A673 (cell line): ENCODE results near the gene B4GALNT3. TPM values are rescaled to one million over a fixed set of nuclear protein-coding genes. Genes with fewer than 3 reads are reported as not detected.

Experiments used
- BruUV-seq: library from RNA; stranded (reverse); fragments of 400-500 nt; replicated peaks from 2 replicates; lab custom pipeline; 2021; lab: Mats Ljungman, UMichigan
- CTCF ChIA-PET: fragments of 300-600 bp; sonication (Branson Sonifier 250); formaldehyde crosslinking; loops from one replicate; lab custom pipeline; 2022; ENCODE audit warnings: antibody characterized with exemption; lab: Charles Lee
- POLR2A ChIA-PET: fragments of 300-600 bp; sonication (Branson Sonifier 250); formaldehyde crosslinking; loops from one replicate; lab custom pipeline; 2022; ENCODE audit warnings: antibody characterized with exemption; ENCODE audit not compliant: low non-redundant PET; lab: Charles Lee
- DNase-seq: peaks from one replicate; pipeline ENCODE4 v3.0.0-alpha.2; 2015; ENCODE audit warnings: low spot score
- H3K27ac ChIP-seq: fragments of 200-600 bp; sonication (generic); 2 replicates; pipeline ENCODE4 v1.5.1; 2016; ENCODE audit warnings: mixed run types, low read depth, mild to moderate bottlenecking, mixed read lengths, antibody characterized with exemption, low read length; ENCODE audit not compliant: poor library complexity, severe bottlenecking
- H3K27me3 ChIP-seq: fragments of 200-600 bp; sonication (generic); replicated peaks from 2 replicates; pipeline ENCODE4 v1.6.1; 2017; ENCODE audit warnings: mixed run types, low read depth, mild to moderate bottlenecking, mixed read lengths, antibody characterized with exemption, low read length; ENCODE audit not compliant: insufficient read depth, poor library complexity
- H3K36me3 ChIP-seq: fragments of 200-600 bp; sonication (generic); 2 replicates; pipeline ENCODE4 v1.6.1; 2016; ENCODE audit warnings: mixed run types, mild to moderate bottlenecking, mixed read lengths, antibody characterized with exemption, low read length; ENCODE audit not compliant: insufficient read depth, poor library complexity, severe bottlenecking
- H3K4me1 ChIP-seq: fragments of 200-600 bp; sonication (generic); 2 replicates; pipeline ENCODE4 v1.6.1; 2017; ENCODE audit warnings: mixed run types, mild to moderate bottlenecking, mixed read lengths, antibody characterized with exemption, low read length; ENCODE audit not compliant: insufficient read depth, poor library complexity, severe bottlenecking
- H3K4me3 ChIP-seq: fragments of 200-600 bp; sonication (generic); 2 replicates; pipeline ENCODE4 v1.5.1; 2016; ENCODE audit warnings: low read depth, mixed run types, mild to moderate bottlenecking, mixed read lengths, low read length; ENCODE audit not compliant: poor library complexity, severe bottlenecking
- H3K9me3 ChIP-seq: fragments of 200-600 bp; sonication (generic); 2 replicates; pipeline ENCODE4 v1.6.1; 2016; ENCODE audit warnings: mixed run types, low read depth, mild to moderate bottlenecking, mixed read lengths, antibody characterized with exemption, low read length; ENCODE audit not compliant: poor library complexity, severe bottlenecking
- CTCF ChIP-seq: fragments of 300-800, 200-600 bp; sonication (generic); conservative IDR thresholded peaks from 2 replicates; pipeline ENCODE4 v1.5.1; 2017; ENCODE audit warnings: low read depth, mild to moderate bottlenecking, antibody characterized with exemption, low read length, moderate library complexity, mixed read lengths
- EZH2 ChIP-seq: fragments of 200-600 bp; sonication (generic); IDR thresholded peaks from 2 replicates; pipeline ENCODE4 v1.6.1; 2017; ENCODE audit warnings: borderline replicate concordance, low read depth, mild to moderate bottlenecking, mixed read lengths, antibody characterized with exemption, low read length; ENCODE audit not compliant: poor library complexity, severe bottlenecking
- intact Hi-C: fragments of 100-400 bp; cut with micrococcal nuclease; formaldehyde crosslinking; loops from one replicate; pipeline ENCODE4 v1.10.0; 2022; ENCODE audit not compliant: unreplicated experiment
- total RNA-seq: library from RNA; stranded (reverse); gene quantifications from 2 replicates; pipeline ENCODE4 v1.2.3, GENCODE V29; 2021

B4GALNT3 gene
- total RNA-seq, 1 experiment from 2014 or later, result 19.4 TPM

- BruUV-seq, result no TSS peak
- POLR2A ChIA-PET, result interaction anchor here (0.6 kb wide), 1 partner anchor 43 kb away, joined by 3 read pairs; no protein-coding TSS in a partner anchor
- no peak for DNase-seq
- Histone ChIP-seq H3K27me3 (no peaks in the 10 kb centered on the region), H3K4me1 (no peaks in the 10 kb centered on the region), H3K36me3 (no peaks in the 10 kb centered on the region), H3K4me3 (no peak overlapping the region), H3K27ac (no peak overlapping the region), H3K9me3 (no peaks in the 10 kb centered on the region)
- no peak for TF ChIP-seq EZH2
- TF ChIP-seq CTCF, result no peak
- CTCF ChIA-PET, result no interaction called here
- intact Hi-C loops, result no loop called here
Observed at GRCh38 chr12:520119-520518, 60.4 kb downstream of the B4GALNT3 start.

GRCh38 chr12:522692-523378 is 63.1 kb downstream of the B4GALNT3 start:
- TF ChIP-seq EZH2 (no peak), CTCF (no peak)
- H3K36me3 ChIP-seq, result no peaks in the 10 kb centered on the region
- CTCF ChIA-PET, result no interaction called here
- H3K4me3 ChIP-seq, result no peak overlapping the region
- H3K27me3 ChIP-seq, result no peaks in the 10 kb centered on the region
- intact Hi-C loops, result no loop called here
- no peaks in the 10 kb centered on the region for H3K4me1 ChIP-seq
- DNase-seq, result no peak
- POLR2A ChIA-PET, result interaction anchor here (0.7 kb wide), 1 partner anchor 350 kb away, joined by 8 read pairs; no protein-coding TSS in a partner anchor
- no peak overlapping the region for H3K27ac ChIP-seq
- H3K9me3 ChIP-seq, result no peaks in the 10 kb centered on the region
- no TSS peak for BruUV-seq

GRCh38 chr12:524167-524951 is 64.6 kb downstream of the B4GALNT3 start:
- H3K4me3 ChIP-seq, result no peak overlapping the region
- no peaks in the 10 kb centered on the region for H3K36me3 ChIP-seq
- H3K4me1 ChIP-seq, result no peaks in the 10 kb centered on the region
- H3K9me3 ChIP-seq, result no peaks in the 10 kb centered on the region
- POLR2A ChIA-PET, result no interaction called here
- peak; percentile 19 for DNase-seq
- H3K27me3 ChIP-seq, result no peaks in the 10 kb centered on the region
- CTCF ChIA-PET, result no interaction called here
- H3K27ac ChIP-seq, result no peak overlapping the region
- TF ChIP-seq EZH2, result no peak
- no peak for TF ChIP-seq CTCF
- no TSS peak for BruUV-seq
- intact Hi-C loops, result no loop called here
